Limb (tissue), 2 donors: ENCODE results near the gene PYGM.

Experiments used
- DNase-seq, 2 donors: peaks; one replicate each; pipeline ENCODE4 v3.0.0-alpha.2; 2016; ENCODE audit errors: extremely low spot score in 2 of 2

The PYGM gene

GRCh38 chr11:64753380-64754123 lies 6.2 kb downstream of the PYGM start:
- peak in 1 of 2 donors; percentile 31 for DNase-seq

- no peak for DNase-seq
Observed at GRCh38 chr11:64753019-64753379, 6.8 kb downstream of the PYGM start.

- no peak for DNase-seq
Observed at GRCh38 chr11:64752175-64752970, 7.4 kb downstream of the PYGM start.

- no peak for DNase-seq
Observed at GRCh38 chr11:64751580-64751979, 8.2 kb downstream of the PYGM start.

GRCh38 chr11:64751136-64751535 lies 8.6 kb downstream of the PYGM start:
- no peak for DNase-seq

GRCh38 chr11:64750361-64751054 lies 9.3 kb downstream of the PYGM start:
- DNase-seq, result no peak

- DNase-seq, result peak in 1 of 2 donors; percentile 26
Observed at GRCh38 chr11:64747961-64748665, 11.7 kb downstream of the PYGM start.

GRCh38 chr11:64746486-64746885 lies 13.3 kb downstream of the PYGM start:
- peak in 1 of 2 donors; percentile 32 for DNase-seq

GRCh38 chr11:64745521-64746328 lies 14.0 kb downstream of the PYGM start:
- DNase-seq, result peak in 1 of 2 donors; percentile 71

- peak in 1 of 2 donors; percentile 71 for DNase-seq
Observed at GRCh38 chr11:64745189-64745520, 14.6 kb downstream of the PYGM start.

- no peak for DNase-seq
Observed at GRCh38 chr11:64744544-64745188, 15.1 kb downstream of the PYGM start.

GRCh38 chr11:64743591-64744543 lies 15.9 kb downstream of the PYGM start, which contains the start of gene RASGRP2:
RASGRP2 (minus strand) TSS chr11:64744142; CDS start chr11:64742866, 1,276 bp downstream.
- DNase-seq, result peak in 1 of 2 donors; percentile 72

GRCh38 chr11:64742889-64743590 lies 16.7 kb downstream of the PYGM start:
- peak in 1 of 2 donors; percentile 67 for DNase-seq

- DNase-seq, result no peak
Observed at GRCh38 chr11:64742087-64742888, 17.5 kb downstream of the PYGM start.

GRCh38 chr11:64741375-64742086 lies 18.2 kb downstream of the PYGM start:
- no peak for DNase-seq

GRCh38 chr11:64739871-64740270 lies 19.9 kb downstream of the PYGM start:
- no peak for DNase-seq

- DNase-seq, result no peak
Observed at GRCh38 chr11:64736654-64737053, 23.1 kb downstream of the PYGM start.
